ENCODE results near the gene KCNJ1. TPM values are rescaled to one million over a fixed set of nuclear protein-coding genes. Genes with fewer than 3 reads are reported as not detected.
A peak's percentile ranks its signal among the peaks of the same experiment; 100 is the strongest.

The KCNJ1 gene
- total and polyA plus RNA-seq, 4 experiments from 2014 or later = 0.17 to 0.23 TPM; not detected in 2

GRCh38 chr11:128911239-128911638 lies 44.1 kb upstream of the KCNJ1 start:
- ChIA-PET CTCF (ENCODE audit: partially characterized antibody) (interaction anchor here (11.7 kb wide), 1 partner anchor 25 kb away, joined by 104 read pairs; no protein-coding TSS in a partner anchor), POLR2A (ENCODE audit: partially characterized antibody) (no interaction called here)
- peaks cover 24 to 32% of the 10 kb centered on the region in 2 donors for H3K27me3 Mint-ChIP-seq
- H3K4me3 ChIP-seq (ENCODE audit: low read length in 2 of 2) = no peak overlapping the region
- H3K36me3 ChIP-seq (ENCODE audit: insufficient read depth, low read length) = no peaks in the 10 kb centered on the region
- intact Hi-C loops (cut with micrococcal nuclease) = no loop called here
- H3K4me1 ChIP-seq (ENCODE audit: insufficient read depth, low read length) = peaks cover 5% of the 10 kb centered on the region
- H3K27ac ChIP-seq (ENCODE audit: low read depth, low read length) = no peak overlapping the region
- no peak for DNase-seq
- H3K4me1 Mint-ChIP-seq = peaks cover under 1 to 5% (median 2%) of the 10 kb centered on the region in 4 donors
- H3K36me3 Mint-ChIP-seq = no peaks in the 10 kb centered on the region
- no peak overlapping the region for H3K4me3 Mint-ChIP-seq
- H3K9me3 Mint-ChIP-seq = peaks cover 0 to 3% (median 0%) of the 10 kb centered on the region in 8 donors
- peaks cover 18% of the 10 kb centered on the region for H3K27me3 ChIP-seq (ENCODE audit: insufficient read depth, low read length)
- no peak overlapping the region for H3K27ac Mint-ChIP-seq
- H3K9me3 ChIP-seq (ENCODE audit: control insufficient read depth in 1 of 2, low read length in 2 of 2) = no peaks in the 10 kb centered on the region

DNA sequence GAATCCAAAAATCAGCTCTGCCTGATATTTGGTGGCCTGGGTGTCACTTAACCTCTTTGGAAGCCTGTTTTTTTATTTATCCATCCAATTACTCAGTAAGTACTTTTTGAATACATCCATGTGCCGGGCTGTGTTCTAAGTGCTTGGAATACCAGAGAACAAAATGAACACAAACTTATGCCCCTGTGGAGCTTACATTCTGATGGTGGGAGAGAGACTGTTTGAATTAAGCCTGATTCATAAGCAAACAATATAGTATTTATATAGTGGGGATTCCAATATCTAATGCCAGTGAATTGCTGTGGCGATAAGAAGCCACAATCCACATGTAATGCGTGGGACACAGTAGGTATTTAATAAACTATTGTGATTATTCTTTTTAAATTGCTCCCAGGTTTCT lies 43.5 kb upstream of the KCNJ1 start:
- Mint-ChIP-seq H3K27me3 (peaks cover 20 to 31% of the 10 kb centered on the region in 2 donors), H3K9me3 (peaks cover 0 to under 1% (median 0%) of the 10 kb centered on the region in 8 donors), H3K36me3 (no peaks in the 10 kb centered on the region), H3K27ac (no peak overlapping the region), H3K4me3 (no peak overlapping the region), H3K4me1 (peaks cover 6 to 11% (median 8%) of the 10 kb centered on the region in 4 donors)
- H3K4me1 ChIP-seq (ENCODE audit: insufficient read depth, low read length) = peaks cover 10% of the 10 kb centered on the region
- POLR2A ChIA-PET (ENCODE audit: partially characterized antibody) = no interaction called here
- peaks cover 18% of the 10 kb centered on the region for H3K27me3 ChIP-seq (ENCODE audit: insufficient read depth, low read length)
- no peak overlapping the region for H3K4me3 ChIP-seq (ENCODE audit: low read length in 2 of 2)
- DNase-seq = no peak
- no peak overlapping the region for H3K27ac ChIP-seq (ENCODE audit: low read depth, low read length)
- CTCF ChIA-PET (ENCODE audit: partially characterized antibody) = interaction anchor here (11.7 kb wide), 1 partner anchor 25 kb away, joined by 104 read pairs; no protein-coding TSS in a partner anchor
- intact Hi-C loops (cut with micrococcal nuclease) = no loop called here
- no peaks in the 10 kb centered on the region for H3K9me3 ChIP-seq (ENCODE audit: control insufficient read depth in 1 of 2, low read length in 2 of 2)
- no peaks in the 10 kb centered on the region for H3K36me3 ChIP-seq (ENCODE audit: insufficient read depth, low read length)

- Histone ChIP-seq H3K27ac (ENCODE audit: low read depth, low read length) (no peak overlapping the region), H3K9me3 (ENCODE audit: control insufficient read depth in 1 of 2, low read length in 2 of 2) (no peaks in the 10 kb centered on the region), H3K4me1 (ENCODE audit: insufficient read depth, low read length) (peaks cover 10% of the 10 kb centered on the region), H3K36me3 (ENCODE audit: insufficient read depth, low read length) (no peaks in the 10 kb centered on the region), H3K4me3 (ENCODE audit: low read length in 2 of 2) (no peak overlapping the region), H3K27me3 (ENCODE audit: insufficient read depth, low read length) (peaks cover 18% of the 10 kb centered on the region)
- Mint-ChIP-seq H3K9me3 (no peaks in the 10 kb centered on the region), H3K4me3 (no peak overlapping the region), H3K27ac (no peak overlapping the region), H3K4me1 (peaks cover 6 to 13% (median 10%) of the 10 kb centered on the region in 4 donors), H3K36me3 (no peaks in the 10 kb centered on the region), H3K27me3 (peaks cover 20 to 28% of the 10 kb centered on the region in 2 donors)
- ChIA-PET POLR2A (ENCODE audit: partially characterized antibody) (no interaction called here), CTCF (ENCODE audit: partially characterized antibody) (interaction anchor here (11.7 kb wide), 1 partner anchor 24 kb away, joined by 104 read pairs; no protein-coding TSS in a partner anchor)
- DNase-seq = no peak
- intact Hi-C loops (cut with micrococcal nuclease) = no loop called here
Measured at GRCh38 chr11:128909438-128910125, 42.5 kb upstream of the KCNJ1 start.

GRCh38 chr11:128908391-128909246 lies 41.5 kb upstream of the KCNJ1 start:
- POLR2A ChIA-PET (ENCODE audit: partially characterized antibody) = no interaction called here
- CTCF ChIA-PET (ENCODE audit: partially characterized antibody) = interaction anchor here (1.9 to 11.7 kb wide), 2 partner anchors 23 to 751 kb away, joined by 6 to 104 read pairs; no protein-coding TSS in a partner anchor
- Mint-ChIP-seq H3K4me3 (no peak overlapping the region), H3K4me1 (peaks cover 11 to 22% (median 15%) of the 10 kb centered on the region in 4 donors), H3K27ac (peak overlapping the region in 1 of 7 donors; percentile 17), H3K9me3 (no peaks in the 10 kb centered on the region), H3K36me3 (no peaks in the 10 kb centered on the region), H3K27me3 (peaks cover 20 to 29% of the 10 kb centered on the region in 2 donors)
- DNase-seq = no peak
- intact Hi-C loops (cut with micrococcal nuclease) = no loop called here
- Histone ChIP-seq H3K9me3 (ENCODE audit: control insufficient read depth in 1 of 2, low read length in 2 of 2) (no peaks in the 10 kb centered on the region), H3K4me3 (ENCODE audit: low read length in 2 of 2) (no peak overlapping the region), H3K4me1 (ENCODE audit: insufficient read depth, low read length) (peaks cover 10% of the 10 kb centered on the region), H3K27me3 (ENCODE audit: insufficient read depth, low read length) (peaks cover 18% of the 10 kb centered on the region), H3K36me3 (ENCODE audit: insufficient read depth, low read length) (no peaks in the 10 kb centered on the region), H3K27ac (ENCODE audit: low read depth, low read length) (no peak overlapping the region)

DNA sequence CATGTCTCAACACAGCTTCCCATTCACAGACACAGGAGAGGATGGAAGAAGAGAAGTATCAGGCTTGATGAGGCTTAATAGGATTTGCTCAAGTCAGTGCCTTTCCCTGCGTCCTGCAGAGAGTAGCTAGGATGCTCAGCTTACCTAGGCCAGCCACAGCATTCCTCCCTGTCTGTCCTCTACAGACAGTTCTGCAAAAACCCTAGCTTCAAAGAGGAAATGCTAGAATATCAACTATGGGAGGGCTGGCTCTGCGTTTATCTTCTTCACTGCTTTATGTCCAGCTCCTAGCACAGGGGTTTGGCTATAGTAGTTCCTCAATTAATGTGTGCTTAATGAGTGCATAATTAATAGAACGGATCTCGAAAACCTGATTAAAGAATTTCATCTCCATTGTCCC lies 40.5 kb upstream of the KCNJ1 start:
- Histone ChIP-seq H3K27me3 (ENCODE audit: insufficient read depth, low read length) (peaks cover 18% of the 10 kb centered on the region), H3K9me3 (ENCODE audit: control insufficient read depth in 1 of 2, low read length in 2 of 2) (no peaks in the 10 kb centered on the region), H3K27ac (ENCODE audit: low read depth, low read length) (no peak overlapping the region), H3K4me1 (ENCODE audit: insufficient read depth, low read length) (peaks cover 10% of the 10 kb centered on the region), H3K4me3 (ENCODE audit: low read length in 2 of 2) (no peak overlapping the region), H3K36me3 (ENCODE audit: insufficient read depth, low read length) (no peaks in the 10 kb centered on the region)
- Mint-ChIP-seq H3K9me3 (no peaks in the 10 kb centered on the region), H3K4me3 (peak overlapping the region in 1 of 8 donors; percentile 18), H3K36me3 (no peaks in the 10 kb centered on the region), H3K4me1 (peaks cover 11 to 27% (median 16%) of the 10 kb centered on the region in 4 donors), H3K27ac (no peak overlapping the region), H3K27me3 (peaks cover 23 to 25% of the 10 kb centered on the region in 2 donors)
- intact Hi-C loops (cut with micrococcal nuclease) = no loop called here
- no peak for DNase-seq
- CTCF ChIA-PET (ENCODE audit: partially characterized antibody) = interaction anchor here (0.7 to 11.7 kb wide), 6 partner anchors 11 to 750 kb away, joined by 3 to 104 read pairs (median 7); partner anchors contain the start of gene KCNJ5
- POLR2A ChIA-PET (ENCODE audit: partially characterized antibody) = interaction anchor here (0.6 kb wide), 1 partner anchor 878 kb away, joined by 3 read pairs; no protein-coding TSS in a partner anchor

GRCh38 chr11:128906185-128907050 lies 39.3 kb upstream of the KCNJ1 start:
- Histone ChIP-seq H3K27ac (ENCODE audit: low read depth, low read length) (no peak overlapping the region), H3K27me3 (ENCODE audit: insufficient read depth, low read length) (peaks cover 18% of the 10 kb centered on the region), H3K9me3 (ENCODE audit: control insufficient read depth in 1 of 2, low read length in 2 of 2) (no peaks in the 10 kb centered on the region), H3K4me3 (ENCODE audit: low read length in 2 of 2) (peak overlapping the region in 1 of 2 donors; percentile 10), H3K36me3 (ENCODE audit: insufficient read depth, low read length) (no peaks in the 10 kb centered on the region), H3K4me1 (ENCODE audit: insufficient read depth, low read length) (peaks cover 10% of the 10 kb centered on the region)
- Mint-ChIP-seq H3K27me3 (peaks cover 17 to 19% of the 10 kb centered on the region in 2 donors), H3K4me3 (peak overlapping the region; percentile 82 to 88 (median 83)), H3K9me3 (no peaks in the 10 kb centered on the region), H3K27ac (peak overlapping the region in 1 of 7 donors; percentile 11), H3K36me3 (no peaks in the 10 kb centered on the region), H3K4me1 (peaks cover 11 to 27% (median 16%) of the 10 kb centered on the region in 4 donors)
- no peak for DNase-seq
- intact Hi-C loops (cut with micrococcal nuclease) = no loop called here
- ChIA-PET CTCF (ENCODE audit: partially characterized antibody) (interaction anchor here (0.5 to 11.7 kb wide), 13 partner anchors 14 to 1227 kb away, joined by 3 to 104 read pairs (median 4); partner anchors contain the start of gene KCNJ5), POLR2A (ENCODE audit: partially characterized antibody) (interaction anchor here (0.8 to 1.5 kb wide), 2 partner anchors 21 to 38 kb away, joined by 3 read pairs; no protein-coding TSS in a partner anchor)
